ENCODE results near the gene SESTD1.
A peak's percentile ranks its signal among the peaks of the same experiment; 100 is the strongest.

SESTD1 gene

DNA sequence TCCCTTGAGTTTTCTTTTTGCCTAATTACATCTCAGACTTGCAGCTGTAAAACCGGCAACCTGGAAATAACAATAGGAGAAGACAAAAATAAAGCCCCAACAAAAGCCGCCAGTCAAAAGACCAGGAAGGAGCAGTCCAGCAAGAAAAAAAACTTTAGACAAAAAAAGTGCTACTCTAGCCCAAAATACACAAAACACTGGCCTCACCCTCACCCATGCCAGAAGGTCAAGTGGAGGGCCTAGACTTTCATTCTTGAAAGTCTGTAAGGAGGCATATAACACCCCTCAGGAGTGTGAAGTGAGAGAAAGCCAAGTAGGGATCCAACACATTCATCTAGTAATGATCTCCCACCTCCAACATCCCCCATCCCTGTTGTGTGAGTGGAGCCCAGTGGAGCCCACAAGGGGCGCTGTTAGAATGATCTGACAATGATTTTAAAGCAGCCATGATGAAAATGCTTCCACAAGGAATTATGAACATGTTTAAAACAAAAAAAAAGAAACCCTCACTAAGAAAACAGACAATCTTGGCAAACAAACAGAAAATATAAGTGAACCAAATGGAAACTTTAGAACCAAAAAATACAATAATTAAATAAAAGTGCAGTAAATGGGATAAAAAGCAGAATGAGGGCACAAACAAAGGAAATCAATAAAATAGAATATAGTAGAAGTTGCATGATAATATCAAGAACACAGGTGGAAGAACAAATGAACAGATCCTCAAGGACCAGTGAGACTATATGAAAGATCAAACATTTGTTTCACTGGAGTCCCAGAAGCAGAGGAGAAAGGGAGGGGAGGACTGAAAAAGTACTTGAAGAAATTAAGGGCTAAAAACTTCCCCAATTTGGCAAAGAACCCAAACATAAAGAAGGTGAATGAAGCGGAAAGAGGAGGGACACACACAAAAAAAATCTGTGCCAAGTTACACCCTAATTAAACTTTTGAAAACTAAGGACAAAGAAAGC is 23.9 kb downstream of the SESTD1 start:
- H3K27me3 ChIP-seq (ENCODE audit: insufficient read depth, low read length) = no peaks in the 10 kb centered on the region
- 0 out of 2 replicates have a peak, but pooled peaks cover 11% of the 10 kb centered on the region for H3K79me2 ChIP-seq (ENCODE audit: insufficient read depth, low read length)
- no peak overlapping the region for H3K27ac ChIP-seq (ENCODE audit: low read depth, low read length, poor library complexity, severe bottlenecking)
- H2AFZ ChIP-seq (ENCODE audit: low read length) = no peak overlapping the region
- H3K9me2 ChIP-seq (ENCODE audit: low read depth, low read length) = no peaks in the 10 kb centered on the region
- no peak overlapping the region for H3K4me2 ChIP-seq (ENCODE audit: low read length)
- H3F3A ChIP-seq (ENCODE audit: insufficient read depth, low read length) = no peaks in the 10 kb centered on the region
- H4K20me1 ChIP-seq (ENCODE audit: insufficient read depth, low read length) = no peaks in the 10 kb centered on the region
- no peak overlapping the region for H3K9ac ChIP-seq (ENCODE audit: low read length)
- H3K9me3 ChIP-seq (ENCODE audit: low read length) = no peaks in the 10 kb centered on the region
- H3K4me3 ChIP-seq (ENCODE audit: low read depth, low read length, poor library complexity, severe bottlenecking) = no peak overlapping the region
- peaks cover 15% of the 10 kb centered on the region for H3K4me1 ChIP-seq (ENCODE audit: insufficient read depth, low read length, severe bottlenecking)
- no peaks in the 10 kb centered on the region for H3K36me3 ChIP-seq (ENCODE audit: insufficient read depth, low read length)
- no peak for TF ChIP-seq EZH2 (IDR thresholded peaks at IDR 0.05; ENCODE audit: borderline replicate concordance, low read length)
- peak; percentile 49; the same call in 1 of the 2 replicates for TF ChIP-seq CTCF (IDR thresholded peaks at IDR 0.05; ENCODE audit: low read length)

- no peaks in the 10 kb centered on the region for H3F3A ChIP-seq (ENCODE audit: insufficient read depth, low read length)
- H3K4me2 ChIP-seq (ENCODE audit: low read length) = no peak overlapping the region
- H3K36me3 ChIP-seq (ENCODE audit: insufficient read depth, low read length) = no peaks in the 10 kb centered on the region
- H3K27me3 ChIP-seq (ENCODE audit: insufficient read depth, low read length) = no peaks in the 10 kb centered on the region
- H3K4me1 ChIP-seq (ENCODE audit: insufficient read depth, low read length, severe bottlenecking) = peaks cover 15% of the 10 kb centered on the region
- no peaks in the 10 kb centered on the region for H4K20me1 ChIP-seq (ENCODE audit: insufficient read depth, low read length)
- no peaks in the 10 kb centered on the region for H3K9me2 ChIP-seq (ENCODE audit: low read depth, low read length)
- no peak for TF ChIP-seq CTCF (IDR thresholded peaks at IDR 0.05; ENCODE audit: low read length)
- no peak for TF ChIP-seq EZH2 (IDR thresholded peaks at IDR 0.05; ENCODE audit: borderline replicate concordance, low read length)
- no peak overlapping the region for H3K4me3 ChIP-seq (ENCODE audit: low read depth, low read length, poor library complexity, severe bottlenecking)
- H3K9ac ChIP-seq (ENCODE audit: low read length) = no peak overlapping the region
- no peak overlapping the region for H3K27ac ChIP-seq (ENCODE audit: low read depth, low read length, poor library complexity, severe bottlenecking)
- no peaks in the 10 kb centered on the region for H3K9me3 ChIP-seq (ENCODE audit: low read length)
- 0 out of 2 replicates have a peak, but pooled peaks cover 11% of the 10 kb centered on the region for H3K79me2 ChIP-seq (ENCODE audit: insufficient read depth, low read length)
- H2AFZ ChIP-seq (ENCODE audit: low read length) = no peak overlapping the region
Observed at GRCh38 chr2:179239838-179240237, 24.8 kb downstream of the SESTD1 start.

- Histone ChIP-seq H3K27ac (ENCODE audit: low read depth, low read length, poor library complexity, severe bottlenecking) (no peak overlapping the region), H3K9me3 (ENCODE audit: low read length) (no peaks in the 10 kb centered on the region), H3K4me3 (ENCODE audit: low read depth, low read length, poor library complexity, severe bottlenecking) (no peak overlapping the region), H3K9ac (ENCODE audit: low read length) (no peak overlapping the region), H3F3A (ENCODE audit: insufficient read depth, low read length) (no peaks in the 10 kb centered on the region), H3K4me1 (ENCODE audit: insufficient read depth, low read length, severe bottlenecking) (peaks cover 15% of the 10 kb centered on the region), H3K79me2 (ENCODE audit: insufficient read depth, low read length) (0 out of 2 replicates have a peak, but pooled peaks cover 11% of the 10 kb centered on the region), H2AFZ (ENCODE audit: low read length) (no peak overlapping the region), H3K9me2 (ENCODE audit: low read depth, low read length) (no peaks in the 10 kb centered on the region), H4K20me1 (ENCODE audit: insufficient read depth, low read length) (no peaks in the 10 kb centered on the region), H3K4me2 (ENCODE audit: low read length) (no peak overlapping the region), H3K36me3 (ENCODE audit: insufficient read depth, low read length) (no peaks in the 10 kb centered on the region), H3K27me3 (ENCODE audit: insufficient read depth, low read length) (no peaks in the 10 kb centered on the region)
- TF ChIP-seq EZH2 (IDR thresholded peaks at IDR 0.05; ENCODE audit: borderline replicate concordance, low read length) = no peak
- TF ChIP-seq CTCF (IDR thresholded peaks at IDR 0.05; ENCODE audit: low read length) = no peak
Observed at GRCh38 chr2:179239195-179239594, 25.4 kb downstream of the SESTD1 start.

All from OCI-LY1 (cell line).